GM12878 (cell line): ENCODE measurements around the gene EAF2. TPM values are rescaled to one million over a fixed set of nuclear protein-coding genes. Genes with fewer than 3 reads are reported as not detected.

Experiments
- ATAC-seq: fragments of 200-7000 bp; cut with Tn5 transposase; 3 replicates; pipeline ENCODE4 v1.9.1; 2020; ENCODE audit warnings: mild to moderate bottlenecking, moderate library complexity
- BruUV-seq: library from RNA; stranded (reverse); fragments of 400-500 nt; replicated peaks from 2 replicates; lab custom pipeline; 2021; lab: Mats Ljungman, UMichigan
- CTCF ChIA-PET: fragments of 300-600 bp; sonication (Branson Sonifier 250); formaldehyde crosslinking; extraction: SDS; loops from one replicate; lab custom pipeline; 2021; ENCODE audit warnings: inconsistent platforms; lab: Yijun Ruan, JAX
- POLR2A ChIA-PET: fragments of 350-600 bp; formaldehyde crosslinking; extraction: SDS; loops from one replicate; lab custom pipeline; 2021; ENCODE audit warnings: inconsistent platforms; lab: Charles Lee
- RAD21 ChIA-PET: fragments of 300-600 bp; sonication (Branson Sonifier 250); formaldehyde crosslinking; loops from one replicate; lab custom pipeline; 2023; ENCODE audit warnings: antibody characterized with exemption; ENCODE audit not compliant: unreplicated experiment; lab: Charles Lee
- SMC1A ChIA-PET: fragments of 300-600 bp; sonication (Branson Sonifier 250); formaldehyde crosslinking; loops from one replicate; lab custom pipeline; 2023; ENCODE audit not compliant: unreplicated experiment, uncharacterized antibody; lab: Charles Lee
- DNase-seq: peaks from one replicate; pipeline ENCODE4 v3.0.0-alpha.2; 2011; ENCODE audit warnings: low read depth, low spot score
- FAIRE-seq: peaks from 3 replicates; lab custom pipeline; 2011; peaks lifted over from hg19 to GRCh38; lab: Jason Lieb, UNC
- H2AFZ ChIP-seq: 2 replicates; pipeline ENCODE4 v1.6.0; 2011; ENCODE audit warnings: low read depth, low read length, control low read depth; ENCODE audit not compliant: control insufficient read depth
- H3K27ac ChIP-seq: 2 replicates; pipeline ENCODE4 v1.5.1; 2011; ENCODE audit warnings: control low read depth; ENCODE audit not compliant: control insufficient read depth, insufficient read depth
- H3K27me3 ChIP-seq, 2 experiments: replicated peaks in 1 of 2; 2 replicates each; pipeline versions ENCODE4 v1.6.0 to v1.6.1; 2011; ENCODE audit warnings: low read length in 1 of 2; ENCODE audit not compliant: control insufficient read depth in 2 of 2, insufficient read depth in 2 of 2
- H3K36me3 ChIP-seq, 2 experiments: 2 replicates each; pipeline ENCODE4 v1.5.1; 2011; ENCODE audit warnings: low read length in 1 of 2; ENCODE audit not compliant: control insufficient read depth in 2 of 2, insufficient read depth in 2 of 2
- H3K4me1 ChIP-seq: 2 replicates; pipeline ENCODE4 v1.6.1; 2011; ENCODE audit warnings: mild to moderate bottlenecking, low read length, moderate library complexity, mixed read lengths; ENCODE audit not compliant: control insufficient read depth, insufficient read depth
- H3K4me2 ChIP-seq: 2 replicates; pipeline ENCODE4 v1.6.0; 2011; ENCODE audit warnings: control low read depth; ENCODE audit not compliant: control insufficient read depth, insufficient read depth
- H3K4me3 ChIP-seq: fragments of 200-600 bp; sonication (generic); 2 replicates; pipeline ENCODE4 v1.5.1; 2016
- H3K79me2 ChIP-seq: 2 replicates; pipeline ENCODE4 v1.6.0; 2011; ENCODE audit warnings: low read length; ENCODE audit not compliant: control insufficient read depth, insufficient read depth
- H3K9ac ChIP-seq: 2 replicates; pipeline ENCODE4 v1.8.0; 2011; ENCODE audit warnings: low read length, control low read depth, mixed read lengths; ENCODE audit not compliant: control insufficient read depth, insufficient read depth
- H3K9me3 ChIP-seq: replicated peaks from 3 replicates; pipeline ENCODE4 v1.5.1; 2011; ENCODE audit warnings: mild to moderate bottlenecking, low read length; ENCODE audit not compliant: control insufficient read depth, insufficient read depth
- H4K20me1 ChIP-seq: 2 replicates; pipeline ENCODE4 v1.6.0; 2011; ENCODE audit not compliant: control insufficient read depth, insufficient read depth
- BCL3 ChIP-seq: IDR thresholded peaks from 2 replicates; pipeline ENCODE4 v1.6.1; 2011; ENCODE audit warnings: borderline replicate concordance, low read depth, mild to moderate bottlenecking, moderate library complexity, low read length; ENCODE audit not compliant: insufficient read depth, poor library complexity, severe bottlenecking
- HDAC2 ChIP-seq: fragments of 200-600 bp; sonication (generic); IDR thresholded peaks from 2 replicates; pipeline ENCODE4 v1.6.1; 2017
- JUND ChIP-seq: IDR thresholded peaks from 2 replicates; pipeline ENCODE4 v1.6.1; 2012; ENCODE audit warnings: low read depth, mild to moderate bottlenecking, low read length, improper control_type of control experiment, moderate library complexity
- MTA2 ChIP-seq: fragments of 450-650 bp; IDR thresholded peaks from 2 replicates; pipeline ENCODE4 v1.6.1; 2016; ENCODE audit warnings: low read depth, mild to moderate bottlenecking, moderate library complexity
- MYC ChIP-seq: IDR thresholded peaks from 2 replicates; pipeline ENCODE4 v1.6.1; 2011; ENCODE audit warnings: mild to moderate bottlenecking, low read length, moderate library complexity, inconsistent platforms; ENCODE audit not compliant: insufficient read depth, insufficient replicate concordance, insufficient read length, severe bottlenecking
- NR2F1 ChIP-seq: fragments of 450-650 bp; conservative IDR thresholded peaks from 2 replicates; pipeline ENCODE4 v1.6.1; 2017; ENCODE audit warnings: mild to moderate bottlenecking
- POU2F2 ChIP-seq: IDR thresholded peaks from 3 replicates; pipeline ENCODE4 v1.6.1; 2011; ENCODE audit warnings: low read depth, mild to moderate bottlenecking, low read length, borderline replicate concordance
- SP1 ChIP-seq: IDR thresholded peaks from one replicate; pipeline ENCODE4 v1.6.1; 2011; ENCODE audit warnings: low read depth, low read length
- SPI1 ChIP-seq: IDR thresholded peaks from 2 replicates; pipeline ENCODE4 v1.6.1; 2011; ENCODE audit warnings: low read depth, mild to moderate bottlenecking, low read length, moderate library complexity, borderline replicate concordance; ENCODE audit not compliant: insufficient read depth
- WGBS: methylation state at CpG from one replicate; pipeline ENCODE4 v1.1.6; 2016; ENCODE audit warnings: low lambda C conversion rate; ENCODE audit not compliant: insufficient replicate concordance, insufficient coverage; ENCODE audit errors: missing lambda C conversion rate; 5-methylcytosine and 5-hydroxymethylcytosine counted together
- in situ Hi-C: fragments of 300-500 bp; cut with MboI; formaldehyde crosslinking; loops from 9 replicates; pipeline ENCODE4 v1.14.3; 2018; ENCODE audit warnings: mixed read lengths
- intact Hi-C: fragments of 100-400 bp; cut with micrococcal nuclease; formaldehyde crosslinking; loops from one replicate; pipeline ENCODE4 v1.14.2; 2022; ENCODE audit not compliant: unreplicated experiment
- polyA plus RNA-seq, 11 experiments: library from polyadenylated mRNA; depleted of rRNA in 4 of 11; unstranded in 6 of 11; stranded (reverse) in 5 of 11; fragments of >200 nt; fragmentation: Nextera tagmentation in 4 of 11; fragmentation: Illumina TruSeq in 1 of 11; extraction: Ambion mirVana in 4 of 11; extraction: Trizol in 1 of 11; gene quantifications; 1 replicate in 1 of 11; 2 replicates in 10 of 11; pipeline versions ENCODE4 v1.2.1 to v1.2.3, GENCODE V29; 2011 to 2016; ENCODE audit warnings: inconsistent platforms in 2 of 11, missing spikeins in 2 of 11, low read depth in 1 of 11
- total RNA-seq, 4 experiments: library from RNA; depleted of rRNA in 3 of 4; stranded (reverse); fragments of >200 nt in 3 of 4; fragmentation: Illumina TruSeq in 1 of 4; extraction: Trizol in 1 of 4; gene quantifications; 2 replicates each; pipeline versions ENCODE4 v1.2.1 to v1.2.3, GENCODE V29; 2013 to 2021
- TF ChIP-seq, protein P1 (sequence below): IDR thresholded peaks from 2 replicates; pipeline ENCODE4 v1.6.1; 2011; ENCODE audit warnings: mild to moderate bottlenecking, low read depth, low read length, moderate library complexity; ENCODE audit not compliant: insufficient replicate concordance

EAF2 gene
- total and polyA plus RNA-seq, 10 of the 15 experiments (the other 5 are each of a cell fraction or from before 2014, with no cell fraction given): 47.3 to 193 (median 72.2) TPM

GRCh38 chr3:121870717-121871116, 35.7 kb downstream of the EAF2 start (continued):
- TF ChIP-seq BCL3: no peak
- TF ChIP-seq SP1: no peak
- TF ChIP-seq HDAC2: no peak
- no peak for TF ChIP-seq JUND
- TF ChIP-seq, all 136 proteins: peak for 0

GRCh38 chr3:121871430-121871829, 36.4 kb downstream of the EAF2 start:
- no peak for FAIRE-seq
- no peaks in the 10 kb centered on the region for H4K20me1 ChIP-seq
- H3K4me2 ChIP-seq: no peak overlapping the region
- no peaks in the 10 kb centered on the region for H3K4me1 ChIP-seq
- SMC1A ChIA-PET: interaction anchor here (0.6 to 1.4 kb wide), 4 partner anchors 9 to 800 kb away, joined by 3 to 4 read pairs (median 3); no protein-coding TSS in a partner anchor
- BruUV-seq: no TSS peak
- H3K27me3 ChIP-seq: no peaks in the 10 kb centered on the region
- no peak overlapping the region for H3K4me3 ChIP-seq
- 90% methylated on average over 1 of the region's 1 CpG for WGBS
- ATAC-seq: no peak
- in situ Hi-C loops (no loop called here), intact Hi-C loops (loop anchor here (10.0 kb wide), 1 partner anchor 327 kb away; the partner anchor contains the start of gene POLQ)
- CTCF ChIA-PET: no interaction called here
- DNase-seq: no peak
- POLR2A ChIA-PET: no interaction called here
- H2AFZ ChIP-seq: no peak overlapping the region
- no peak overlapping the region for H3K9ac ChIP-seq
- no peak overlapping the region for H3K27ac ChIP-seq
- no peaks in the 10 kb centered on the region for H3K79me2 ChIP-seq
- H3K36me3 ChIP-seq: peaks cover 0 to 10% of the 10 kb centered on the region in 2 experiments; a peak in 2 of 4 replicates
- TF ChIP-seq, protein P1, sequence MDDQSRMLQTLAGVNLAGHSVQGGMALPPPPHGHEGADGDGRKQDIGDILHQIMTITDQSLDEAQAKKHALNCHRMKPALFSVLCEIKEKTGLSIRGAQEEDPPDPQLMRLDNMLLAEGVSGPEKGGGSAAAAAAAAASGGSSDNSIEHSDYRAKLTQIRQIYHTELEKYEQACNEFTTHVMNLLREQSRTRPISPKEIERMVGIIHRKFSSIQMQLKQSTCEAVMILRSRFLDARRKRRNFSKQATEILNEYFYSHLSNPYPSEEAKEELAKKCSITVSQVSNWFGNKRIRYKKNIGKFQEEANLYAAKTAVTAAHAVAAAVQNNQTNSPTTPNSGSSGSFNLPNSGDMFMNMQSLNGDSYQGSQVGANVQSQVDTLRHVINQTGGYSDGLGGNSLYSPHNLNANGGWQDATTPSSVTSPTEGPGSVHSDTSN: no peak
- TF ChIP-seq SPI1: peak; percentile 70; the same call in 1 of the 2 replicates
- no peak for TF ChIP-seq MYC
- TF ChIP-seq NR2F1: no peak
- no peak for TF ChIP-seq POU2F2
- no peak for TF ChIP-seq MTA2
- TF ChIP-seq, all 136 proteins: peak for 1
- H3K9me3 ChIP-seq: no peaks in the 10 kb centered on the region
- RAD21 ChIA-PET: no interaction called here
